Endothelial cell of umbilical vein (primary cell): ENCODE results near the gene NACAD. TPM values are rescaled to one million over a fixed set of nuclear protein-coding genes. Genes with fewer than 3 reads are reported as not detected.

Experiments
- BruUV-seq: library from RNA; stranded (reverse); fragments of 400-500 nt; replicated peaks from 2 replicates; lab custom pipeline; 2021; lab: Mats Ljungman, UMichigan
- CTCF ChIA-PET: fragments of 300-600, 350-600 bp; sonication (Branson Sonifier 250); formaldehyde crosslinking; loops from one replicate; lab custom pipeline; 2021; ENCODE audit warnings: antibody characterized with exemption, inconsistent platforms; lab: Charles Lee
- POLR2A ChIA-PET: fragments of 300-600, 350-600 bp; sonication (Branson Sonifier 250); formaldehyde crosslinking; loops from one replicate; lab custom pipeline; 2021; ENCODE audit warnings: antibody characterized with exemption, inconsistent platforms; lab: Charles Lee
- DNase-seq: peaks from one replicate; pipeline ENCODE4 v3.0.0-alpha.2; 2011; ENCODE audit warnings: low read depth, low spot score
- FAIRE-seq: peaks from 2 replicates; lab custom pipeline; 2011; peaks lifted over from hg19 to GRCh38; lab: Jason Lieb, UNC
- H2AFZ ChIP-seq: 2 replicates; pipeline ENCODE4 v1.6.0; 2012; ENCODE audit warnings: low read depth, low read length, control low read depth, inconsistent platforms
- H3K27ac ChIP-seq: 2 replicates; pipeline ENCODE4 v1.5.1; 2011; ENCODE audit warnings: low read depth, mild to moderate bottlenecking, control low read depth, low read length, moderate library complexity; ENCODE audit not compliant: insufficient read depth
- H3K27me3 ChIP-seq, 2 experiments: 2 replicates each; pipeline versions ENCODE4 v1.6.0 to v1.6.1; 2011; ENCODE audit warnings: low read length in 2 of 2, mixed read lengths in 1 of 2; ENCODE audit not compliant: control insufficient read depth in 2 of 2, insufficient read depth in 2 of 2
- H3K36me3 ChIP-seq, 2 experiments: 2 replicates in 1 of 2; 3 replicates in 1 of 2; pipeline ENCODE4 v1.5.1; 2011; ENCODE audit warnings: low read length in 2 of 2, mild to moderate bottlenecking in 1 of 2, moderate library complexity in 1 of 2; ENCODE audit not compliant: control insufficient read depth in 2 of 2, insufficient read depth in 2 of 2; ENCODE audit errors: extremely low read depth in 1 of 2
- H3K4me1 ChIP-seq: 3 replicates; pipeline ENCODE4 v1.5.1; 2011; ENCODE audit warnings: mild to moderate bottlenecking, low read length; ENCODE audit not compliant: control insufficient read depth, insufficient read depth; ENCODE audit errors: extremely low read depth
- H3K4me2 ChIP-seq: 2 replicates; pipeline ENCODE4 v1.6.1; 2011; ENCODE audit warnings: low read length, control low read depth, mixed read lengths; ENCODE audit not compliant: insufficient read depth
- H3K4me3 ChIP-seq, 3 experiments: fragments of 200-600 bp in 1 of 3; sonication (generic), shearing (Covaris generic) in 1 of 3; replicated peaks in 1 of 3; 2 replicates each; pipeline ENCODE4 v1.5.1; 2011 to 2016; ENCODE audit warnings: control low read depth in 3 of 3, low read length in 3 of 3, mild to moderate bottlenecking in 2 of 3, inconsistent platforms in 1 of 3, low read depth in 1 of 3, moderate library complexity in 1 of 3; ENCODE audit not compliant: insufficient read depth in 1 of 3
- H3K79me2 ChIP-seq: 2 replicates; pipeline ENCODE4 v1.6.0; 2012; ENCODE audit warnings: low read length, inconsistent platforms; ENCODE audit not compliant: control insufficient read depth, insufficient read depth
- H3K9ac ChIP-seq: replicated peaks from 2 replicates; pipeline ENCODE3; 2011; ENCODE audit warnings: low read length, control low read depth; ENCODE audit not compliant: insufficient read depth; ENCODE audit errors: extremely low read depth
- H3K9me1 ChIP-seq: replicated peaks from 3 replicates; pipeline ENCODE4 v1.6.0; 2011; ENCODE audit warnings: mild to moderate bottlenecking, low read length; ENCODE audit not compliant: control insufficient read depth, insufficient read depth; ENCODE audit errors: extremely low read depth
- H3K9me3 ChIP-seq: replicated peaks from 2 replicates; pipeline ENCODE4 v1.5.1; 2012; ENCODE audit warnings: low read length, inconsistent platforms; ENCODE audit not compliant: control insufficient read depth, insufficient read depth
- H4K20me1 ChIP-seq: replicated peaks from 2 replicates; pipeline ENCODE3; 2011; ENCODE audit warnings: mild to moderate bottlenecking, low read length; ENCODE audit not compliant: control insufficient read depth, insufficient read depth; ENCODE audit errors: extremely low read depth
- CTCF ChIP-seq, 2 donors: IDR thresholded peaks; 1 replicate in 1 of 2; 2 replicates in 1 of 2; pipeline ENCODE4 v1.5.1; 2011; ENCODE audit warnings: low read length in 2 of 2, mild to moderate bottlenecking in 2 of 2, moderate library complexity in 2 of 2, control low read depth in 1 of 2, inconsistent platforms in 1 of 2, low read depth in 1 of 2; ENCODE audit not compliant: insufficient read depth in 1 of 2; ENCODE audit errors: extremely low read depth in 1 of 2
- EZH2 ChIP-seq: IDR thresholded peaks from 2 replicates; pipeline ENCODE4 v1.6.1; 2012; ENCODE audit warnings: borderline replicate concordance, low read depth, mild to moderate bottlenecking, moderate library complexity, low read length, inconsistent platforms; ENCODE audit not compliant: severe bottlenecking
- FOS ChIP-seq: IDR thresholded peaks from 2 replicates; pipeline ENCODE4 v1.6.1; 2011; ENCODE audit warnings: mild to moderate bottlenecking, low read length, moderate library complexity, borderline replicate concordance; ENCODE audit not compliant: insufficient read depth
- GATA2 ChIP-seq: IDR thresholded peaks from 2 replicates; pipeline ENCODE4 v1.7.0; 2011; ENCODE audit warnings: low read depth, mild to moderate bottlenecking, moderate library complexity, mixed read lengths, low read length; ENCODE audit not compliant: insufficient read length, insufficient read depth
- JUN ChIP-seq: IDR thresholded peaks from 2 replicates; pipeline ENCODE4 v1.6.1; 2011; ENCODE audit warnings: borderline replicate concordance, low read depth; ENCODE audit not compliant: insufficient read length, insufficient read depth
- MAX ChIP-seq: IDR thresholded peaks from 2 replicates; pipeline ENCODE4 v1.6.1; 2011; ENCODE audit not compliant: insufficient read depth, insufficient read length
- MYC ChIP-seq: IDR thresholded peaks from one replicate; pipeline ENCODE4 v1.6.1; 2011; ENCODE audit warnings: mild to moderate bottlenecking, low read depth, low read length
- POLR2A ChIP-seq: IDR thresholded peaks from 2 replicates; pipeline ENCODE4 v1.6.1; 2012; ENCODE audit warnings: low read depth, mild to moderate bottlenecking, control low read depth, low read length
- POLR2AphosphoS5 ChIP-seq: IDR thresholded peaks from 2 replicates; pipeline ENCODE4 v1.6.1; 2012; ENCODE audit warnings: low read depth, mild to moderate bottlenecking, control low read depth, low read length, moderate library complexity; ENCODE audit not compliant: insufficient read depth
- dilution Hi-C: fragments of 300-500 bp; cut with MboI; formaldehyde crosslinking; loops from one replicate; pipeline ENCODE4 v1.15.0; 2019; ENCODE audit warnings: low sequenced_read_pairs; ENCODE audit not compliant: extremely low pct_ligation_motif_present
- intact Hi-C: fragments of 100-400 bp; cut with micrococcal nuclease; formaldehyde crosslinking; loops from one replicate; pipeline ENCODE4 v1.10.0; 2022
- polyA plus RNA-seq, 4 experiments: library from polyadenylated mRNA; depleted of rRNA in 3 of 4; stranded (reverse) in 3 of 4; unstranded in 1 of 4; fragments of >200 nt; gene quantifications; 2 replicates each; pipeline versions ENCODE4 v1.2.1 to v1.2.3, GENCODE V29; 2011 to 2012; ENCODE audit warnings: missing spikeins in 1 of 4
- total RNA-seq: library from RNA; stranded (reverse); gene quantifications from 2 replicates; pipeline ENCODE4 v1.2.3, GENCODE V29; 2021

Gene NACAD
- total and polyA plus RNA-seq, 2 donors (not counting 3 experiments of a cell fraction or from before 2014, with no cell fraction given): 1.4 to 6.6 TPM

- Histone ChIP-seq H3K4me1 (no peaks in the 10 kb centered on the region), H2AFZ (no peak overlapping the region), H3K4me3 (no peak overlapping the region), H3K36me3 (peaks cover 0 to 4% of the 10 kb centered on the region in 2 experiments), H3K27me3 (no peaks in the 10 kb centered on the region), H3K9ac (no peak overlapping the region), H3K9me1 (no peaks in the 10 kb centered on the region), H4K20me1 (no peaks in the 10 kb centered on the region), H3K27ac (no peak overlapping the region), H3K4me2 (no peak overlapping the region), H3K9me3 (no peaks in the 10 kb centered on the region), H3K79me2 (no peaks in the 10 kb centered on the region)
- dilution Hi-C loops (no loop called here), intact Hi-C loops (no loop called here)
- FAIRE-seq: no peak
- ChIA-PET POLR2A (interaction anchor here (1.0 kb wide), 1 partner anchor 82 kb away, joined by 3 read pairs; no protein-coding TSS in a partner anchor), CTCF (no interaction called here)
- TF ChIP-seq MYC (no peak), JUN (no peak), CTCF (IDR thresholded peaks at IDR 0.05; ENCODE audit: extremely low read depth in 1 of 2, insufficient read depth in 1 of 2, low read depth in 1 of 2, low read length in 2 of 2) (no peak), EZH2 (no peak), POLR2A (no peak), FOS (no peak), POLR2AphosphoS5 (no peak), MAX (no peak), GATA2 (no peak)
- no peak for DNase-seq
- BruUV-seq: no TSS peak
Measured at GRCh38 chr7:45081670-45081974, 7.1 kb downstream of the NACAD start.
